CD14-positive monocyte (primary cell): ENCODE measurements around the gene TMEM198. TPM values are rescaled to one million over a fixed set of nuclear protein-coding genes. Genes with fewer than 3 reads are reported as not detected.

Experiments used
- DNase-seq, 3 donors: peaks; one replicate each; pipeline ENCODE4 v3.0.0-alpha.2; 2011 to 2022
- H2AFZ ChIP-seq: 2 replicates; pipeline ENCODE4 v1.6.0; 2012; ENCODE audit warnings: mild to moderate bottlenecking, low read depth, low read length, inconsistent platforms; ENCODE audit not compliant: insufficient read depth, poor library complexity, severe bottlenecking
- H3K27ac ChIP-seq, 2 donors: 1 replicate in 1 of 2; 2 replicates in 1 of 2; pipeline ENCODE4 v1.5.1; 2012 to 2013; ENCODE audit warnings: low read length in 2 of 2, control low read depth in 1 of 2, inconsistent platforms in 1 of 2, low read depth in 1 of 2, mild to moderate bottlenecking in 1 of 2
- H3K27me3 ChIP-seq, 2 donors: one replicate each; pipeline versions ENCODE4 v1.6.0 to v1.6.1; 2011 to 2013; ENCODE audit warnings: low read length in 2 of 2; ENCODE audit not compliant: control insufficient read depth in 2 of 2, insufficient read depth in 2 of 2
- H3K36me3 ChIP-seq, 2 donors: replicated peaks in 1 of 2; 1 replicate in 1 of 2; 2 replicates in 1 of 2; pipeline versions ENCODE4 v1.5.1 to v1.6.1; 2012 to 2013; ENCODE audit warnings: low read length in 2 of 2, control low read depth in 1 of 2, inconsistent platforms in 1 of 2, mild to moderate bottlenecking in 1 of 2; ENCODE audit not compliant: insufficient read depth in 2 of 2, control insufficient read depth in 1 of 2
- H3K4me1 ChIP-seq, 2 donors: 1 replicate in 1 of 2; 2 replicates in 1 of 2; pipeline versions ENCODE4 v1.5.1 to v1.6.1; 2012 to 2013; ENCODE audit warnings: low read length in 2 of 2, control low read depth in 1 of 2, inconsistent platforms in 1 of 2, mild to moderate bottlenecking in 1 of 2, moderate library complexity in 1 of 2; ENCODE audit not compliant: insufficient read depth in 2 of 2, control insufficient read depth in 1 of 2
- H3K4me2 ChIP-seq: replicated peaks from 2 replicates; pipeline ENCODE3; 2012; ENCODE audit warnings: low read length, moderate library complexity, mild to moderate bottlenecking; ENCODE audit not compliant: poor library complexity, severe bottlenecking; ENCODE audit errors: extremely low read depth
- H3K4me3 ChIP-seq, 3 experiments: fragments of 200-600 bp in 1 of 3; sonication (generic) in 1 of 3; replicated peaks in 1 of 3; 1 replicate in 2 of 3; 2 replicates in 1 of 3; pipeline ENCODE4 v1.5.1; 2011 to 2013; ENCODE audit warnings: low read length in 3 of 3, mild to moderate bottlenecking in 3 of 3, control low read depth in 2 of 3, low read depth in 2 of 3, inconsistent platforms in 1 of 3, moderate library complexity in 1 of 3
- H3K79me2 ChIP-seq: 2 replicates; pipeline ENCODE4 v1.6.0; 2012; ENCODE audit warnings: mild to moderate bottlenecking, control low read depth, inconsistent platforms, low read length, moderate library complexity; ENCODE audit not compliant: insufficient read depth
- H3K9ac ChIP-seq: 2 replicates; pipeline ENCODE4 v1.6.0; 2017; ENCODE audit warnings: low read length, mild to moderate bottlenecking; ENCODE audit not compliant: insufficient read depth, poor library complexity, severe bottlenecking
- H3K9me3 ChIP-seq, 2 donors: replicated peaks in 1 of 2; 1 replicate in 1 of 2; 2 replicates in 1 of 2; pipeline versions ENCODE4 v1.5.1 to v1.6.1; 2012 to 2013; ENCODE audit warnings: low read length in 2 of 2, control low read depth in 1 of 2; ENCODE audit not compliant: control insufficient read depth in 1 of 2, insufficient read depth in 1 of 2
- H4K20me1 ChIP-seq: 2 replicates; pipeline ENCODE4 v1.6.0; 2012; ENCODE audit warnings: mild to moderate bottlenecking, low read length, control low read depth, moderate library complexity; ENCODE audit not compliant: insufficient read depth
- H3K27ac Mint-ChIP-seq, 7 donors: one replicate each; pipeline ENCODE4 v1.8.0; 2020; ENCODE audit warnings: mild to moderate bottlenecking in 7 of 7, mixed read lengths in 7 of 7, moderate library complexity in 6 of 7, inconsistent platforms in 2 of 7
- H3K27me3 Mint-ChIP-seq, 3 donors: one replicate each; pipeline ENCODE4 v1.8.0; 2021 to 2022; ENCODE audit warnings: low read depth in 3 of 3, mild to moderate bottlenecking in 3 of 3, mixed read lengths in 3 of 3, moderate library complexity in 3 of 3, inconsistent platforms in 1 of 3
- H3K36me3 Mint-ChIP-seq, 2 donors: one replicate each; pipeline ENCODE4 v1.8.0; 2020; ENCODE audit warnings: mixed read lengths in 2 of 2, inconsistent platforms in 1 of 2, mild to moderate bottlenecking in 1 of 2
- H3K4me1 Mint-ChIP-seq: one replicate; pipeline ENCODE4 v1.8.0; 2020; ENCODE audit warnings: mild to moderate bottlenecking, mixed read lengths
- H3K4me3 Mint-ChIP-seq, 2 donors: one replicate each; pipeline ENCODE4 v1.8.0; 2020; ENCODE audit warnings: mild to moderate bottlenecking in 2 of 2, mixed read lengths in 2 of 2, moderate library complexity in 1 of 2
- H3K9me3 Mint-ChIP-seq, 7 donors: one replicate each; pipeline ENCODE4 v1.8.0; 2020 to 2022; ENCODE audit warnings: mixed read lengths in 7 of 7, mild to moderate bottlenecking in 6 of 7, moderate library complexity in 6 of 7, inconsistent platforms in 2 of 7
- CTCF ChIP-seq: fragments of 200-600 bp; IDR thresholded peaks from one replicate; pipeline ENCODE4 v1.8.0; 2022; ENCODE audit warnings: antibody characterized with exemption, mild to moderate bottlenecking
- WGBS: methylation state at CpG from one replicate; pipeline ENCODE4 v1.1.5; 2013; ENCODE audit warnings: missing lambda C conversion rate; ENCODE audit not compliant: insufficient coverage; 5-methylcytosine and 5-hydroxymethylcytosine counted together
- intact Hi-C, 2 donors: fragments of 100-400 bp; cut with micrococcal nuclease; formaldehyde crosslinking; loops; one replicate each; pipeline versions ENCODE4 v1.15.0 to v1.15.1; 2023
- polyA plus RNA-seq, 3 donors: library from polyadenylated mRNA; depleted of rRNA in 1 of 3; unstranded in 2 of 3; stranded (reverse) in 1 of 3; fragments of 300-500 nt in 2 of 3; fragments of >200 nt in 1 of 3; fragmentation: Illumina TruSeq in 2 of 3; gene quantifications; 1 replicate in 2 of 3; 2 replicates in 1 of 3; pipeline ENCODE4 v1.2.3, GENCODE V29; 2012 to 2021

Gene TMEM198
- polyA plus RNA-seq, 3 donors, result not detected

- Histone ChIP-seq H3K27ac (no peak overlapping the region), H3K79me2 (no peaks in the 10 kb centered on the region), H3K36me3 (no peaks in the 10 kb centered on the region), H3K4me2 (no peak overlapping the region), H3K9ac (no peak overlapping the region), H3K4me3 (no peak overlapping the region), H3K4me1 (peaks cover 0 to 15% of the 10 kb centered on the region in 2 donors), H3K9me3 (no peaks in the 10 kb centered on the region), H3K27me3 (peaks cover 23 to 38% of the 10 kb centered on the region in 2 donors), H4K20me1 (no peaks in the 10 kb centered on the region), H2AFZ (no peak overlapping the region)
- Mint-ChIP-seq H3K36me3 (peaks cover 0 to 7% of the 10 kb centered on the region in 2 donors), H3K4me1 (peaks cover 4% of the 10 kb centered on the region), H3K4me3 (no peak overlapping the region), H3K27me3 (peaks cover 30 to 44% (median 43%) of the 10 kb centered on the region in 3 donors), H3K27ac (no peak overlapping the region), H3K9me3 (peaks cover 0 to 7% (median 0%) of the 10 kb centered on the region in 7 donors)
- intact Hi-C loops, result no loop called here
- 95% methylated on average over 34 of the region's 35 CpGs for WGBS
- DNase-seq, result no peak
- no peak for TF ChIP-seq CTCF
These were observed 24.0 kb downstream of the TMEM198 start for GRCh38 chr2:219567791-219568361.

DNA sequence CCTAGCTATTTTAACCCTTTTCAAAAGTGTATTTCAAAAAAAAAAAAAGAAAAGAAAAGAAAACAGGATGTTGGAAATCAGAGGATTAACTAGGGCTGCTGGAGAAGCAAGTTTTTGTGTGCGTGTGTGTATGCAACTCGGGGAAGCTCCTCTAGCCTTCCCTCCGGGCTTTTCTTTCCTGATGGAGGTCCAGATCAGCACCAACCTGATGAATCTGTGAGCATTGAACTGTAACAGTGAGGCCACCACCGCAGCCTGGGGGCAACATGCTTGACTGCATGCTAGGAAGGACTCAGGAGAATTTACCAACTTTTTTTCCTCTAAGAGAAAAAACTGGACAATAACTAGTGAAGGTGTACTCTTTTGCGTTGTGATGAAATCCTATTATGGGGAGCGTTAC lies 25.2 kb downstream of the TMEM198 start:
- Mint-ChIP-seq H3K4me3 (peak overlapping the region in 1 of 2 donors; percentile 81), H3K4me1 (peaks cover 4% of the 10 kb centered on the region), H3K27ac (no peak overlapping the region), H3K27me3 (peaks cover 38 to 53% (median 46%) of the 10 kb centered on the region in 3 donors), H3K36me3 (peaks cover 0 to 7% of the 10 kb centered on the region in 2 donors), H3K9me3 (peaks cover 0 to 7% (median 0%) of the 10 kb centered on the region in 7 donors)
- H3K36me3 ChIP-seq, result no peaks in the 10 kb centered on the region
- H3K4me1 ChIP-seq, result peaks cover 0 to 15% of the 10 kb centered on the region in 2 donors
- no peak overlapping the region for H3K9ac ChIP-seq
- 100% methylated on average over 3 of the region's 6 CpGs for WGBS
- no peak overlapping the region for H2AFZ ChIP-seq
- no peaks in the 10 kb centered on the region for H3K9me3 ChIP-seq
- TF ChIP-seq CTCF, result no peak
- no peak for DNase-seq
- no peaks in the 10 kb centered on the region for H4K20me1 ChIP-seq
- H3K27ac ChIP-seq, result no peak overlapping the region
- H3K79me2 ChIP-seq, result no peaks in the 10 kb centered on the region
- no peak overlapping the region for H3K4me3 ChIP-seq
- peaks cover 23 to 43% of the 10 kb centered on the region in 2 donors for H3K27me3 ChIP-seq
- intact Hi-C loops, result no loop called here
- H3K4me2 ChIP-seq, result no peak overlapping the region
